ENCODE measurements around the gene SGF29.

DNA sequence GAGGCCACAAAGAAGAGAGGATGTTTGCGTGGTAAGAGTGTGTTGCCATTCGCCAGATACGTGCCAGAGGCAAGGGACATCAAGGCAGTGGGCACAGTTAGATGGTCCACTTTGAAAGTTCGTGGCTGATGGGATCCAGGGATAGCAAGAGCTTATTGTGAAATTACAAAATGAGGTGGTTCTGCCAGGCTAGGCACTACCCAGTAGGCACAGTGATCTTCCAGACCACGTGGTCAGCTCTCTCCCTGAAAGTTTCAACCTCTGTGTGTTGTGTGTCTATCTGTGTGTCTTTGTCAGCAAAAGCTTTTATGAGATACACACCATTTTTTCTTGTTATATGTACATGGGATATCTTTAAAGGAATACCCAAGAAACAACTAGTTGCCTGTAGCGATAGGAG, 9.5 kb downstream of the SGF29 start:
- TF ChIP-seq, protein P1, sequence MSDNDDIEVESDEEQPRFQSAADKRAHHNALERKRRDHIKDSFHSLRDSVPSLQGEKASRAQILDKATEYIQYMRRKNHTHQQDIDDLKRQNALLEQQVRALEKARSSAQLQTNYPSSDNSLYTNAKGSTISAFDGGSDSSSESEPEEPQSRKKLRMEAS (IDR thresholded peaks at IDR 0.05), result no peak
- TF ChIP-seq, protein P2, sequence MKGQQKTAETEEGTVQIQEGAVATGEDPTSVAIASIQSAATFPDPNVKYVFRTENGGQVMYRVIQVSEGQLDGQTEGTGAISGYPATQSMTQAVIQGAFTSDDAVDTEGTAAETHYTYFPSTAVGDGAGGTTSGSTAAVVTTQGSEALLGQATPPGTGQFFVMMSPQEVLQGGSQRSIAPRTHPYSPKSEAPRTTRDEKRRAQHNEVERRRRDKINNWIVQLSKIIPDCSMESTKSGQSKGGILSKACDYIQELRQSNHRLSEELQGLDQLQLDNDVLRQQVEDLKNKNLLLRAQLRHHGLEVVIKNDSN (IDR thresholded peaks at IDR 0.05), result no peak
- no peak for TF ChIP-seq EP300 (IDR thresholded peaks at IDR 0.05; ENCODE audit: borderline replicate concordance)
